Sigmoid colon (tissue), 7 donors: ENCODE data around the gene TEX55. TPM values are rescaled to one million over a fixed set of nuclear protein-coding genes. Genes with fewer than 3 reads are reported as not detected.

ENCODE experiments used
- DNase-seq: peaks from one replicate; pipeline ENCODE4 v3.0.0-alpha.2; 2019
- H3K27ac ChIP-seq, 4 donors: fragments of 200-600 bp; sonication (generic); one replicate each; pipeline ENCODE4 v1.5.1; 2016 to 2019; ENCODE audit warnings: mild to moderate bottlenecking in 1 of 4
- H3K27me3 ChIP-seq, 3 donors: fragments of 200-600 bp; sonication (generic); one replicate each; pipeline ENCODE4 v1.5.1; 2019; ENCODE audit warnings: mild to moderate bottlenecking in 1 of 3
- H3K36me3 ChIP-seq, 4 donors: fragments of 200-600 bp; sonication (generic); one replicate each; pipeline ENCODE4 v1.5.1; 2016 to 2019
- H3K4me1 ChIP-seq, 4 donors: fragments of 200-600 bp; sonication (generic); one replicate each; pipeline ENCODE4 v1.5.1; 2017 to 2019
- H3K4me3 ChIP-seq, 4 donors: fragments of 200-600 bp; sonication (generic); one replicate each; pipeline ENCODE4 v1.5.1; 2017 to 2019; ENCODE audit warnings: mild to moderate bottlenecking in 2 of 4, moderate library complexity in 1 of 4
- H3K9me3 ChIP-seq, 4 donors: fragments of 200-600 bp in 3 of 4; sonication (generic) in 3 of 4; one replicate each; pipeline versions ENCODE4 v1.5.1 to v1.6.1; 2013 to 2019
- EP300 ChIP-seq, 4 donors: sonication (generic); formaldehyde crosslinking; IDR thresholded peaks; one replicate each; pipeline ENCODE4 v1.6.1; 2017; ENCODE audit warnings: antibody characterized with exemption in 4 of 4
- POLR2A ChIP-seq, 2 donors: fragments of 450-650 bp; IDR thresholded peaks; one replicate each; pipeline ENCODE4 v1.6.1; 2016; ENCODE audit warnings: antibody characterized with exemption in 2 of 2, mild to moderate bottlenecking in 2 of 2, moderate library complexity in 2 of 2
- POLR2AphosphoS5 ChIP-seq, 4 donors: sonication (generic); formaldehyde crosslinking; IDR thresholded peaks; one replicate each; pipeline ENCODE4 v1.6.1; 2017; ENCODE audit warnings: antibody characterized with exemption in 4 of 4
- WGBS, 2 donors: extraction: QIAGEN DNeasy Blood & Tissue Kit; methylation state at CpG; one replicate each; pipeline ENCODE4 v1.1.7; 2013; 5-methylcytosine and 5-hydroxymethylcytosine counted together
- intact Hi-C: fragments of 100-400 bp; cut with DNase I; formaldehyde crosslinking; loops from one replicate; pipeline ENCODE4 v1.15.1; 2023
- polyA plus RNA-seq, 3 donors: library from polyadenylated mRNA; stranded (reverse); fragments of 200-250 nt; gene quantifications; one replicate each; pipeline ENCODE4 v1.2.3, GENCODE V29; 2013
- total RNA-seq, 4 donors: library from RNA; depleted of rRNA; stranded (reverse); fragments of >200 nt; gene quantifications; one replicate each; pipeline ENCODE4 v1.1.0, GENCODE V29; 2016
- TF ChIP-seq, protein P1 (sequence below), 4 experiments: fragments of 450-650 bp in 3 of 4; fragments of 200-600 bp in 1 of 4; IDR thresholded peaks; one replicate each; pipeline ENCODE4 v1.5.1; 2016 to 2019; ENCODE audit warnings: antibody characterized with exemption in 4 of 4, mild to moderate bottlenecking in 3 of 4, moderate library complexity in 2 of 4
- donor health status: healthy with polysubstance abuse.
- donor health status: Bipolar disorder and iron deficiency.
- donor health status: healthy.

TEX55 gene
- total and polyA plus RNA-seq, 7 donors: not detected

DNA sequence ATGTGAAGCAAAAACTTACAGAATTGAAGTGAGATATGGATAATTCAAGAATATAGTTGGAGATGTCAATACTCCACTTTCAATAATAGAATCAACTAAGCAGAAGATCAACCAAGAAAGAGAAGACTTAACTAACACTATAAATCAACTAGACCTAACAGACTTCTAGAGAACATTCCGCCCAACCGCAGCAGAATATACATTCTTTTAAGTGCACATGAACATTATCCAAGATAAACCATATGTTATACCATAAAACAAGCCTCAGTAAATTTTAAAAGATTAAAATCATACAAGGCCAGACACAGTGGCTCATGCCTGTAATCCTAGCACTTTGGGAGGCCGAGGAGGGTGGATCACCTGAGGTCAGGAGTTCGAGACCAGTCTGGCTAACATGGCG is 5.5 kb upstream of the TEX55 start:
- no peaks in the 10 kb centered on the region for H3K4me1 ChIP-seq
- no peaks in the 10 kb centered on the region for H3K9me3 ChIP-seq
- DNase-seq: no peak
- no peaks in the 10 kb centered on the region for H3K36me3 ChIP-seq
- TF ChIP-seq POLR2A (IDR thresholded peaks at IDR 0.05) (no peak), EP300 (IDR thresholded peaks at IDR 0.05) (no peak)
- TF ChIP-seq, protein P1, sequence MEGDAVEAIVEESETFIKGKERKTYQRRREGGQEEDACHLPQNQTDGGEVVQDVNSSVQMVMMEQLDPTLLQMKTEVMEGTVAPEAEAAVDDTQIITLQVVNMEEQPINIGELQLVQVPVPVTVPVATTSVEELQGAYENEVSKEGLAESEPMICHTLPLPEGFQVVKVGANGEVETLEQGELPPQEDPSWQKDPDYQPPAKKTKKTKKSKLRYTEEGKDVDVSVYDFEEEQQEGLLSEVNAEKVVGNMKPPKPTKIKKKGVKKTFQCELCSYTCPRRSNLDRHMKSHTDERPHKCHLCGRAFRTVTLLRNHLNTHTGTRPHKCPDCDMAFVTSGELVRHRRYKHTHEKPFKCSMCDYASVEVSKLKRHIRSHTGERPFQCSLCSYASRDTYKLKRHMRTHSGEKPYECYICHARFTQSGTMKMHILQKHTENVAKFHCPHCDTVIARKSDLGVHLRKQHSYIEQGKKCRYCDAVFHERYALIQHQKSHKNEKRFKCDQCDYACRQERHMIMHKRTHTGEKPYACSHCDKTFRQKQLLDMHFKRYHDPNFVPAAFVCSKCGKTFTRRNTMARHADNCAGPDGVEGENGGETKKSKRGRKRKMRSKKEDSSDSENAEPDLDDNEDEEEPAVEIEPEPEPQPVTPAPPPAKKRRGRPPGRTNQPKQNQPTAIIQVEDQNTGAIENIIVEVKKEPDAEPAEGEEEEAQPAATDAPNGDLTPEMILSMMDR (IDR thresholded peaks at IDR 0.05): no peak
- no peaks in the 10 kb centered on the region for H3K27me3 ChIP-seq
- intact Hi-C loops: no loop called here
- WGBS, 2 donors: 89 to 94% methylated on average over 5 of the region's 5 CpGs
- H3K27ac ChIP-seq: no peak overlapping the region
- no peak overlapping the region for H3K4me3 ChIP-seq

DNA sequence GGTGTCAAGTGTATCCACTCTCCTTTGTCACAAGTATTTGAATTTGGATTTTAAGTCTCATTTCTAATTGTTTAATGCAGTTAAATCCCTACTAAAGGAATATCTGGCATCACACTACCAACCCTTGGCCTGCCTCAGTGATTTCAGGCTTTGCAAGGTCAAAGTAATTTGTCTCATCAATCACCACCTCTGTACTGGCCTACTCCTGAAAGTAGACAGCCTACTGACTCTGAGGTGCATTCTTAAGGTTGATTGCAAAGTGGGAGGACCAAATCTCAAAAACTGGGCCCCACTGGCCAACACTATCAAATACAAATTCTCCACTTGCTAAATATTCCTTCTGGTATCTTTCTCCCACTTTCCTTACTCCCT is 851 bp upstream of the TEX55 start:
- Histone ChIP-seq H3K27me3 (no peaks in the 10 kb centered on the region), H3K4me3 (no peak overlapping the region), H3K9me3 (no peaks in the 10 kb centered on the region), H3K36me3 (no peaks in the 10 kb centered on the region), H3K4me1 (no peaks in the 10 kb centered on the region), H3K27ac (no peak overlapping the region)
- intact Hi-C loops: loop anchor here (5.0 kb wide), 1 partner anchor 97 kb away; the partner anchor contains the start of gene B4GALT4
- no peak for TF ChIP-seq EP300 (IDR thresholded peaks at IDR 0.05)
- TF ChIP-seq, protein P1 (IDR thresholded peaks at IDR 0.05): no peak
- TF ChIP-seq POLR2A (IDR thresholded peaks at IDR 0.05): no peak
- no peak for TF ChIP-seq POLR2AphosphoS5 (IDR thresholded peaks at IDR 0.05)
- no peak for DNase-seq

DNA sequence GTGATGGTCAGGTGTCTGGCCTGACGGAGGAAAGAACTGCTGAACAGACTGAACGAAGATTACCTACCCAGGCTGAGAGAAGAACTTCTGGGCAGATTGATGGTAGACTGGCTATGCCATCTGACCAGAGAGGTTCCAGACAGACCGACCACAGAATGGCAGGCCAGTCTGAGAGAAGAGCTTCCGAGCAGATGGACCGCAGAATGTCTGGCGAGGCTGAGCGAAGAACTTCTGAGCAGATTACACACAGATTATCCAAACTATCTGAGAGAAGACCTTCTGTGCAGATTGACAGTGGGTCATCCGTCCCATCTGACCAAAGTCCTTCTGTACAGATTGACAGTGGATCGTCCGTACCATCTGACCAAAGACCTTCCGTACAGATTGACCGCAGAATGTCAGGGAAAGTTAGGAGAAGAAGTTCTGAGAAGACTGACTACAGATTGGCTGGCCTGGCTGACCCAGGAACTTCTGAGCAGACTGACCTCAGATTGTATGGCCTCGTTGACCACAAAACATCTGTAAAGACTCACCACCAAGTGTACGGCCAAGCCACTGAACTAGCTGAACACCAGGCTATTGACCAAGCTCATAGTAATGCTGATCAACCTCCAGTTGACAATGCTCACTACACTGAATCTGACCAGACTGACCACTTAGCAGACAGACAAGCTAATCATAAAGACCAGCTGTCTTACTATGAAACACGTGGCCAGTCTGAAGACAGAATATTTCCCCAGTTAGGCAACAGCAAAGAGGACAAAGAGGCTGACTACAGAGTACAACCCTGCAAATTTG is 812 bp downstream of the TEX55 start:
- Histone ChIP-seq H3K4me1 (no peaks in the 10 kb centered on the region), H3K27ac (no peak overlapping the region), H3K27me3 (no peaks in the 10 kb centered on the region), H3K4me3 (no peak overlapping the region), H3K36me3 (no peaks in the 10 kb centered on the region), H3K9me3 (no peaks in the 10 kb centered on the region)
- no peak for DNase-seq
- TF ChIP-seq, protein P1 (IDR thresholded peaks at IDR 0.05): no peak
- no peak for TF ChIP-seq POLR2A (IDR thresholded peaks at IDR 0.05)
- TF ChIP-seq POLR2AphosphoS5 (IDR thresholded peaks at IDR 0.05): no peak
- no peak for TF ChIP-seq EP300 (IDR thresholded peaks at IDR 0.05)
- 90 to 92% methylated on average over 15 of the region's 15 CpGs for WGBS, 2 donors
- intact Hi-C loops: loop anchor here (5.0 kb wide), 1 partner anchor 96 kb away; the partner anchor contains the start of gene B4GALT4

DNA sequence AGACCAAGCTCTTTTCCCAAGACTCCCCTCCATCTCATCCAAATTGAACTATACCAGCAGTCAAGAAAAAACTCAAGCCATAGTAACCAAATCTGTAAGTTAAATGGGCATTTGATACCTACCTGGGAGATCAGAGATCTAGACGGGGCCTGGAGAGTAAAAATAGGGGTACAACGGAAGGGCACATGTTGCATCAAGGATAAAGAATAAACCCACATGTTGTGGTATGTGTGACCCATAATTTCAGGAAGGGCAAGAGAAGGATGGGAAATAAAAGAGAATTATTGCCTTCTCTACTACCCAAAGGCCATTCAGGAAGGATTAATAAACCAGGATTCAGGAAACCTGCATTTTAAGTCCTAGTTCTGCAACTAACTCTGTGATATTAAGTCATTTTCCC is 1.5 kb downstream of the TEX55 start:
- intact Hi-C loops: loop anchor here (5.0 kb wide), 1 partner anchor 95 kb away; the partner anchor contains the start of gene B4GALT4

More for the DNA sequence above, 1.5 kb downstream of the TEX55 start:
- no peak overlapping the region for H3K4me3 ChIP-seq
- H3K9me3 ChIP-seq: no peaks in the 10 kb centered on the region
- H3K27ac ChIP-seq: no peak overlapping the region
- no peaks in the 10 kb centered on the region for H3K36me3 ChIP-seq
- H3K4me1 ChIP-seq: no peaks in the 10 kb centered on the region
- no peak for DNase-seq
- 47 to 49% methylated on average over 2 of the region's 2 CpGs for WGBS, 2 donors
- H3K27me3 ChIP-seq: no peaks in the 10 kb centered on the region
- TF ChIP-seq EP300 (IDR thresholded peaks at IDR 0.05) (no peak), POLR2A (IDR thresholded peaks at IDR 0.05) (no peak), POLR2AphosphoS5 (IDR thresholded peaks at IDR 0.05) (no peak)
- TF ChIP-seq, protein P1 (IDR thresholded peaks at IDR 0.05): no peak
